Activated CD8-positive, alpha-beta memory T cell treated with anti-CD3 and anti-CD28 coated beads for 48 hours (primary cell): ENCODE results near the gene CNPY1.

ENCODE experiments used
- DNase-seq, 3 experiments: peaks; one replicate each; pipeline ENCODE4 v3.0.0-alpha.2; 2020; ENCODE audit warnings: low read depth in 2 of 3, low spot score in 2 of 3

The CNPY1 gene

GRCh38 chr7:155490697-155491628, 55.4 kb downstream of the CNPY1 start:
- peak in 1 of 3 experiments; percentile 18 for DNase-seq

- no peak for DNase-seq
Measured at GRCh38 chr7:155489862-155490696, 56.3 kb downstream of the CNPY1 start.

- no peak for DNase-seq
Measured at GRCh38 chr7:155489158-155489840, 57.1 kb downstream of the CNPY1 start.

GRCh38 chr7:155488483-155489127, 57.8 kb downstream of the CNPY1 start:
- no peak for DNase-seq

GRCh38 chr7:155487509-155488482, 58.6 kb downstream of the CNPY1 start:
- no peak for DNase-seq

GRCh38 chr7:155486783-155487508, 59.4 kb downstream of the CNPY1 start:
- no peak for DNase-seq

- DNase-seq = no peak
Measured at GRCh38 chr7:155484483-155485399, 61.6 kb downstream of the CNPY1 start.

GRCh38 chr7:155483868-155484325, 62.5 kb downstream of the CNPY1 start:
- DNase-seq = no peak

GRCh38 chr7:155483245-155483644, 63.1 kb downstream of the CNPY1 start:
- DNase-seq = no peak

- DNase-seq = no peak
Measured at GRCh38 chr7:155482511-155483183, 63.7 kb downstream of the CNPY1 start.

- no peak for DNase-seq
Measured at GRCh38 chr7:155481764-155482163, 64.6 kb downstream of the CNPY1 start.

- DNase-seq = no peak
Measured at GRCh38 chr7:155477476-155477875, 68.9 kb downstream of the CNPY1 start.

GRCh38 chr7:155471718-155472117, 74.6 kb downstream of the CNPY1 start:
- no peak for DNase-seq

GRCh38 chr7:155470686-155471638, 75.4 kb downstream of the CNPY1 start:
- DNase-seq = no peak

- no peak for DNase-seq
Measured at GRCh38 chr7:155470186-155470487, 76.2 kb downstream of the CNPY1 start.
